HepG2 (cell line): ENCODE results near the gene SERPINB6. TPM values are rescaled to one million over a fixed set of nuclear protein-coding genes. Genes with fewer than 3 reads are reported as not detected.

ENCODE experiments used
- CEBPB ChIP-seq: IDR thresholded peaks from 2 replicates; pipeline ENCODE4 v1.6.1; 2011; ENCODE audit warnings: low read depth, low read length, improper control_type of control experiment, borderline replicate concordance
- FOXM1 ChIP-seq: sonication (generic); formaldehyde crosslinking; IDR thresholded peaks from 2 replicates; pipeline ENCODE4 v1.5.0; 2020; ENCODE audit warnings: missing genetic modification reagents
- FOXO1 ChIP-seq: sonication (generic); formaldehyde crosslinking; IDR thresholded peaks from 2 replicates; pipeline ENCODE4 v1.4.0; 2020; ENCODE audit warnings: missing genetic modification reagents
- GATAD1 ChIP-seq: IDR thresholded peaks from 2 replicates; pipeline ENCODE4 v1.6.1; 2016; ENCODE audit warnings: missing genetic modification reagents, missing compliant biosample characterization
- GPBP1L1 ChIP-seq: sonication (generic); formaldehyde crosslinking; IDR thresholded peaks from 2 replicates; pipeline ENCODE4 v1.5.0; 2020; ENCODE audit warnings: mild to moderate bottlenecking, missing genetic modification reagents
- HNF4G ChIP-seq, 2 experiments: sonication (generic) in 1 of 2; formaldehyde crosslinking in 1 of 2; IDR thresholded peaks; 2 replicates each; pipeline versions ENCODE4 v1.4.0 to v1.6.1; 2011 to 2020; ENCODE audit warnings: borderline replicate concordance in 2 of 2, low read depth in 2 of 2, mild to moderate bottlenecking in 2 of 2, low read length in 1 of 2, missing genetic modification reagents in 1 of 2, moderate library complexity in 1 of 2
- HOXA5 ChIP-seq: sonication (generic); formaldehyde crosslinking; IDR thresholded peaks from 2 replicates; pipeline ENCODE4 v1.4.0; 2020; ENCODE audit warnings: missing genetic modification reagents
- KLF16 ChIP-seq, 2 experiments: sonication (generic) in 1 of 2; formaldehyde crosslinking in 1 of 2; IDR thresholded peaks; 2 replicates each; pipeline versions ENCODE4 v1.6.1 to v1.8.0; 2016 to 2023; ENCODE audit warnings: missing genetic modification reagents in 2 of 2, missing compliant biosample characterization in 1 of 2
- NFKBIZ ChIP-seq: IDR thresholded peaks from 2 replicates; pipeline ENCODE4 v1.6.1; 2018; ENCODE audit warnings: missing genetic modification reagents, missing compliant biosample characterization
- PAX8 ChIP-seq: sonication (generic); formaldehyde crosslinking; IDR thresholded peaks from 2 replicates; pipeline ENCODE4 v1.8.0; 2022; ENCODE audit warnings: mild to moderate bottlenecking, missing genetic modification reagents, borderline replicate concordance
- SATB2 ChIP-seq: sonication (generic); formaldehyde crosslinking; IDR thresholded peaks from 2 replicates; pipeline ENCODE4 v1.5.0; 2020; ENCODE audit warnings: missing genetic modification reagents
- SIN3A ChIP-seq: IDR thresholded peaks from 2 replicates; pipeline ENCODE4 v1.6.1; 2011; ENCODE audit warnings: low read depth, mild to moderate bottlenecking, control low read depth, low read length, borderline replicate concordance
- YY1 ChIP-seq: IDR thresholded peaks from 2 replicates; pipeline ENCODE4 v1.6.1; 2011; ENCODE audit warnings: low read length, low read depth, moderate library complexity, mild to moderate bottlenecking; ENCODE audit not compliant: insufficient read depth, insufficient replicate concordance
- ZNF264 ChIP-seq: sonication (generic); formaldehyde crosslinking; IDR thresholded peaks from 2 replicates; pipeline ENCODE4 v1.4.0; 2020; ENCODE audit warnings: missing genetic modification reagents
- ZNF512B ChIP-seq: sonication (generic); formaldehyde crosslinking; IDR thresholded peaks from 2 replicates; pipeline ENCODE4 v1.5.1; 2020; ENCODE audit warnings: missing genetic modification reagents, mild to moderate bottlenecking, borderline replicate concordance
- ZNF567 ChIP-seq: sonication (generic); formaldehyde crosslinking; IDR thresholded peaks from 2 replicates; pipeline ENCODE4 v1.8.1; 2023; ENCODE audit warnings: mild to moderate bottlenecking, missing genetic modification reagents, borderline replicate concordance
- ZNF589 ChIP-seq: sonication (generic); formaldehyde crosslinking; conservative IDR thresholded peaks from 2 replicates; pipeline ENCODE4 v1.8.0; 2022; ENCODE audit warnings: mild to moderate bottlenecking, moderate library complexity, missing genetic modification reagents
- ZNF629 ChIP-seq: sonication (generic); formaldehyde crosslinking; conservative IDR thresholded peaks from 2 replicates; pipeline ENCODE4 v1.5.0; 2020; ENCODE audit warnings: missing genetic modification reagents
- ZNF788 ChIP-seq: sonication (generic); formaldehyde crosslinking; IDR thresholded peaks from 2 replicates; pipeline ENCODE4 v1.5.0; 2020; ENCODE audit warnings: mild to moderate bottlenecking, missing genetic modification reagents, borderline replicate concordance
- ZNF850 ChIP-seq: sonication (generic); formaldehyde crosslinking; conservative IDR thresholded peaks from 2 replicates; pipeline ENCODE4 v1.9.0; 2021; ENCODE audit warnings: mild to moderate bottlenecking, missing genetic modification reagents
- polyA plus RNA-seq, 8 experiments: library from polyadenylated mRNA; depleted of rRNA in 3 of 8; stranded (reverse) in 7 of 8; unstranded in 1 of 8; fragments of >200 nt; fragmentation: Illumina TruSeq in 4 of 8; extraction: Trizol in 4 of 8; gene quantifications; 2 replicates each; pipeline versions ENCODE4 v1.2.1 to v1.2.3, GENCODE V29; 2011 to 2016; ENCODE audit warnings: low read depth in 4 of 8, missing spikeins in 1 of 8, mixed read lengths in 1 of 8; ENCODE audit not compliant: insufficient read depth in 1 of 8
- total RNA-seq, 5 experiments: library from RNA; depleted of rRNA; stranded (reverse); fragments of >200 nt; fragmentation: Illumina TruSeq; extraction: Trizol; gene quantifications; 2 replicates each; pipeline ENCODE4 v1.2.3, GENCODE V29; 2016; ENCODE audit warnings: low read depth in 1 of 5
- TF ChIP-seq, protein P1 (sequence below): sonication (generic); formaldehyde crosslinking; IDR thresholded peaks from 2 replicates; pipeline ENCODE4 v1.5.0; 2020; ENCODE audit warnings: mild to moderate bottlenecking, missing genetic modification reagents

The SERPINB6 gene
- total and polyA plus RNA-seq, 2 of the 13 experiments (the other 11 are each of a cell fraction or from before 2014, with no cell fraction given): 38.2 to 61.3 TPM

- TF ChIP-seq ZNF629 (CRISPR knock-in tag) (peak; percentile 12; the same call in 1 of the 2 replicates), HNF4G (IDR thresholded peaks at IDR 0.05; ENCODE audit: borderline replicate concordance, low read depth, low read length) (0 out of 2 replicates have a peak, but pooled peaks have one; percentile 28), HNF4G (CRISPR knock-in tag; IDR thresholded peaks at IDR 0.05; ENCODE audit: borderline replicate concordance, low read depth) (peak; percentile 72; the same call in 1 of the 2 replicates), ZNF589 (peak; percentile 22; the same call in 1 of the 2 replicates), GPBP1L1 (CRISPR knock-in tag) (no peak), ZNF264 (CRISPR knock-in tag) (peak; percentile 63; the same call in 1 of the 2 replicates), PAX8 (CRISPR knock-in tag) (peak; percentile 78; the same call in 1 of the 2 replicates), SATB2 (CRISPR knock-in tag) (peak; percentile 51; the same call in 1 of the 2 replicates), HOXA5 (no peak; the same call in 1 of the 2 replicates), GATAD1 (CRISPR knock-in tag) (no peak), SIN3A (peak; percentile 75; the same call in 1 of the 2 replicates), ZNF850 (no peak), ZNF567 (CRISPR knock-in tag) (peak; percentile 95; the same call in 1 of the 2 replicates), YY1 (peak; percentile 84), ZNF788 (CRISPR knock-in tag) (peak; percentile 95), FOXM1 (no peak), NFKBIZ (CRISPR knock-in tag) (no peak; the same call in 1 of the 2 replicates), FOXO1 (peak; percentile 83), ZNF512B (CRISPR knock-in tag) (0 out of 2 replicates have a peak, but pooled peaks have one; percentile 71), KLF16 (CRISPR knock-in tag; IDR thresholded peaks at IDR 0.05) (peak in 1 of 2 experiments; percentile 88; a peak in 2 of 4 replicates), CEBPB (no peak)
- TF ChIP-seq, protein P1, sequence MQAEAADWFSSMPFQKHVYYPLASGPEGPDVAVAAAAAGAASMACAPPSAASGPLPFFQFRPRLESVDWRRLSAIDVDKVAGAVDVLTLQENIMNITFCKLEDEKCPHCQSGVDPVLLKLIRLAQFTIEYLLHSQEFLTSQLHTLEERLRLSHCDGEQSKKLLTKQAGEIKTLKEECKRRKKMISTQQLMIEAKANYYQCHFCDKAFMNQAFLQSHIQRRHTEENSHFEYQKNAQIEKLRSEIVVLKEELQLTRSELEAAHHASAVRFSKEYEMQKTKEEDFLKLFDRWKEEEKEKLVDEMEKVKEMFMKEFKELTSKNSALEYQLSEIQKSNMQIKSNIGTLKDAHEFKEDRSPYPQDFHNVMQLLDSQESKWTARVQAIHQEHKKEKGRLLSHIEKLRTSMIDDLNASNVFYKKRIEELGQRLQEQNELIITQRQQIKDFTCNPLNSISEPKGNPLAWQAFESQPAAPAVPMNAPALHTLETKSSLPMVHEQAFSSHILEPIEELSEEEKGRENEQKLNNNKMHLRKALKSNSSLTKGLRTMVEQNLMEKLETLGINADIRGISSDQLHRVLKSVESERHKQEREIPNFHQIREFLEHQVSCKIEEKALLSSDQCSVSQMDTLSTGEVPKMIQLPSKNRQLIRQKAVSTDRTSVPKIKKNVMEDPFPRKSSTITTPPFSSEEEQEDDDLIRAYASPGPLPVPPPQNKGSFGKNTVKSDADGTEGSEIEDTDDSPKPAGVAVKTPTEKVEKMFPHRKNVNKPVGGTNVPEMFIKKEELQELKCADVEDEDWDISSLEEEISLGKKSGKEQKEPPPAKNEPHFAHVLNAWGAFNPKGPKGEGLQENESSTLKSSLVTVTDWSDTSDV: peak; percentile 81; the same call in 1 of the 2 replicates
Measured at GRCh38 chr6:2988426-2989331, 17.3 kb upstream of the SERPINB6 start (continued).
